Activated gamma-delta T cell (primary cell): ENCODE results near the gene SLCO3A1.
"Not testable (repeated sequence)": the region's sequence is repeated elsewhere in the genome, so short reads cannot be mapped to it uniquely, and the experiment has no call there.

Experiments used
- DNase-seq: peaks from one replicate; lab custom pipeline; 2025; lab: John Stamatoyannopoulos, UW

SLCO3A1 gene

DNA sequence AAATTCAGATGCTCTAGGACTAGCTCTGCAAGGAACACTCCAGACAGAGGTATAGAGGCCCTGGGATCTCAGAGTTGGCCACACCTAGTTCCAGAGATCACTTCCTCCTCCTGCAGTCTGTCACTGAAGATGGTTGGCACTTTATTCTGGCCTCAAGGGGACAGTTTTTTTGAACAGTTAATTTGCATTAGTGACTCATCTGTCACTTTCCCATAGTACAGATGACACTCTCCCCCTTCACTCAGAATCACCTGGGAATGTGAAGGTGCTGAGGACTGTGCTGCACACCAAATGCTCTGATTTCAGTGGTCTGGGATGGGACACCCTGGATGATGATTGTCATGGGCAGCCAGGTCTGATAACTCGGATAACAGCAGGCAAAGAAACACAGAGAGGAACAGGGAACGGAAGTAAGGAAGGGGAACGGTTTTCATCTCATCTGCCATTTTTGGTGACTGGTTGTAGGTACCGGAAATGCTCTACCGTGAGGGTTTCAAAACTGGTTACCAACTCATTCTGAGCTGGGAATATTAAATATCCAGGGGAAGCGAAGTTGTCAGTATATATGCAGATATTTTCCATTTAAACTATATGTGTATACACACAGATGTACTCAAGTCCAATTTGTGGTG, 307.6 kb downstream of the SLCO3A1 start:
- no peak for DNase-seq

DNA sequence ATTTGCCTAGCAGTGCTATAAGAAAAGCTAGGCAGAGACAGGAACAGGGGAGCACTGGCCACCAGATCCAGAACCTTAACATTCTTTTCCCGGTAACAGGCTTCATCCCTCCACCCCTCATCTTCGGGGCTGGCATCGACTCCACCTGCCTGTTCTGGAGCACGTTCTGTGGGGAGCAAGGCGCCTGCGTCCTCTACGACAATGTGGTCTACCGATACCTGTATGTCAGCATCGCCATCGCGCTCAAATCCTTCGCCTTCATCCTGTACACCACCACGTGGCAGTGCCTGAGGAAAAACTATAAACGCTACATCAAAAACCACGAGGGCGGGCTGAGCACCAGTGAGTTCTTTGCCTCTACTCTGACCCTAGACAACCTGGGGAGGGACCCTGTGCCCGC, 309.1 kb downstream of the SLCO3A1 start:
- DNase-seq: no peak

DNA sequence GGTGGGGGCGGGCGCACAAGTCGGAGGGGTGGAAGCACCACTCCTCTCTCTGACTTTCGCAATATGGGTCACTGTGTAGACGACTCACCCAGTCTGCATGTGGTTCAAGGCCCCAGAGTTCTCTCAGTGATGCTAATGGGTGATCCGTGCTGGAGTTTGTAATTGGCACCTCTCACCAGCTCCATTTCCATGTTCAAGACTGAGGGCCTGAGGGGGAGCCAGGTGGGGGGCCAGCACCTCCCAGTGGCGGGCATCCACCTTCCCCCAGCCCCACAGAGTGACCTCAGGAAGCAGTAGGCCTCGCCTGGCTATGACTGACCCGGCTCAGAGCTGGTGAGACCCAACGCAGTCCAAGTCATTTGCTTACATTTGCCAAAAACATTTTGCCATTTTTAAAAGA, 310.1 kb downstream of the SLCO3A1 start:
- no peak for DNase-seq

DNA sequence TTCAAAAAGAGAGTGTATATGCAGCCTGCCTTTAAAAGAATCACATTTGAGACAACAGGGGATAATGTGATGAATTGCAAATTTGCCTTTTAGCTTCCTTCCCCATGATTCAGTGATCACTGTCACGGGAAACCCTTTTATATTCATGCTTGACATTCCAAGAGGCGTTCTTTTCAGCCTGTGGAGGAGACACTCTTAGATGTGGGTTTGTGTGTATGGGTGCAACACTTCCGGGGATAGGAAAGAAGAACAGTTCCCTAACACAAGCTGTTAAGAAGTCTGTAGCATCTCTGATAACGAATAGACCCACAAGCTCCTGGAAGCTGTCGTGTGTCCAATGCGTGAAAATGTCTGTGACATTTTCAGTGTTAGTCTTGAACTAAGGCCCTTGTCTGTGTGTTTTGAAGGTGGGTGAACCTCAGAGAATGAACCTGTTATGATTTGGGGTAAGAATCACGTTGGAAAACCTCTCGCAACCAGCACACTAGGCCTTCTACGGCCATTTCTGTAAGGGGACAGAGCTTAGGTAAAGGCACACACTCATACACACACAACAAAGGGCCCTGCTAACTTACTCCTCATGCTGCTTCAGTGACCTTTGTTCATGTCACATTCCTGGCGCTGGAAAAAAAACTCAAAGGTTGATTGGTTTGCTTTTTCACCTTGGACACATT, 311.0 kb downstream of the SLCO3A1 start:
- DNase-seq: no peak

DNA sequence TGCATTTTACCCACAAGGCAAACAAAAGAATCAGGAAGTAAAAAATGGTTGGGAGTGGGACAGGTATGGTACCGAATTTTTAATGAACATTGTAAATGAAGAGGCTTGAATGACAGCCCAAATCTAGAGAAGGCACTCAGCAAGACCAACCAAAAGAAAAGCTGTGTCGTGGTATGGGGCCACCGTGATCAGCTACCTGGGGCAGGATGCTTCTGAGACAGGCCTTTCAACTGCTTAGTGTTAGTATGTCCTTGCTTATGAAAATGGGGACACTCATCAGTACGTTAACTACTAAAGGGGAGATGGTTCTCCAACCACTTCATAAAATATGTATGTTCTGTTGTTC, 311.5 kb downstream of the SLCO3A1 start:
- DNase-seq: no peak

DNA sequence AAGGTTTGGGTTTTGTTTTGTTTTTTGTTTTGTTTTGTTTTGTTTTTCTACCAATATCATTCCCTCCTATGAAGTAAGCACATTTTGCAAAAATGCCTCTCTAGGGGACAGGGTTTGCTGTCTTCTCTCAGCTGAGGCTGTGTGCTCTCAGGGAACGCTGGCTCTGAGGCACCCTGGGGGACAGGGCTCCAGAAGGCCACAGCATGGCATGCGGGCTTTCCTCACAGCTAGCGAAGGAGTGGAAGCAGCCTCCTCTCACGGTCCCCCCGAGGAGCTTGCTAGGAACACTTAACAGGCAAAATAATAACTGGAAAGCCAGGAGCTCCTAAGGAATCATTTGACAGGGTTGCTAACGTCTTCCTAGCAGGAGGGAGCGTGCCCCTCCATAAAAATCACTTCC, 312.5 kb downstream of the SLCO3A1 start:
- no peak for DNase-seq

DNA sequence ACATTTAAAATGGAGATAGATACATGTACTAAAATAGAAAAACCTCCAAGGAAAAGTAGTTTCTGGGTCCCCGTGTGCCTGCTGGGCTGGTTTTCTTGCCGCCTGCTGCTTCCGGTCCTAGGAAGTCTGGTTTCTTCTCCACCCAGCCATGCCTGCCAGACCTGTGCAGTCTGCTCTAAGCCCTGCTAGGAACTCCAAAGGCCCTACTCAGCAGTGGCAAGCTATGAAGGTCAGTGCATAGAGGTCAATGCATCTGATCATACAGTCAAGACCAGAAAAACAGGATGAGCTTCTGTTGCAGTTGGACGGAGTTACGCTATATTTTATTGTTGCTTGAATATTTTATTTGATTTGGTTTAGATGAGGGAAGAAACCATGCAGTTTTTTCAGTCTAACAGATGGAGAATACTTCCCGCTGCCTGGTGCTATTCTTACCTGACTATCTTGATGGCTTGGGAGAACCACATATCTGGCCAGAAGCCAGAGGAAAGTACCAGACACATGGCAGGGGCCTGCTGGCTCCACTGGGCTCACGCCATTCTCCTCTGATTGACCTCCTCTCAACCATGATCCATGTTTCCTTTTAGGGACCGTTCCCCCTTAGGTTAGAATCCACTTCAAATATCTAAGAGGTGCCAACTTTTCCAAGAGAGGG, 313.4 kb downstream of the SLCO3A1 start:
- no peak for DNase-seq

DNA sequence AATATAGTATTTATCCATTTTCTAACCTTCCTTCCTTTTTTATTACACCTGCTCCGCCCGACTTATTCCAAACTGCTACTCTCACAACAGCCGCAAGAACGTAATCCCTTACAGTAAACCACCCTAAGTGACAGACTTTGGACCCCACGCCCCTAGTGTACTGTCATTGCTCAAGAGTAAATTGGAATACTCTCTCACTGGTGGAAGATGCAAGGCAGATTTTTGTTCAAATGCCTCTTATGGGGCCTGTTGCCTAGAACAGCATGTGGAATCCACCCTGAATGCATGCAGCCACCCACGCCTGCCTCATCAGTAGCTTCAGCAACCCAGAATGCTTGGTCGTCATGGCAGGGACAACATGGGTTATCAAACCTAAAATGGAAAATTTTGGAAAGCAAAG, 313.9 kb downstream of the SLCO3A1 start:
- no peak for DNase-seq

DNA sequence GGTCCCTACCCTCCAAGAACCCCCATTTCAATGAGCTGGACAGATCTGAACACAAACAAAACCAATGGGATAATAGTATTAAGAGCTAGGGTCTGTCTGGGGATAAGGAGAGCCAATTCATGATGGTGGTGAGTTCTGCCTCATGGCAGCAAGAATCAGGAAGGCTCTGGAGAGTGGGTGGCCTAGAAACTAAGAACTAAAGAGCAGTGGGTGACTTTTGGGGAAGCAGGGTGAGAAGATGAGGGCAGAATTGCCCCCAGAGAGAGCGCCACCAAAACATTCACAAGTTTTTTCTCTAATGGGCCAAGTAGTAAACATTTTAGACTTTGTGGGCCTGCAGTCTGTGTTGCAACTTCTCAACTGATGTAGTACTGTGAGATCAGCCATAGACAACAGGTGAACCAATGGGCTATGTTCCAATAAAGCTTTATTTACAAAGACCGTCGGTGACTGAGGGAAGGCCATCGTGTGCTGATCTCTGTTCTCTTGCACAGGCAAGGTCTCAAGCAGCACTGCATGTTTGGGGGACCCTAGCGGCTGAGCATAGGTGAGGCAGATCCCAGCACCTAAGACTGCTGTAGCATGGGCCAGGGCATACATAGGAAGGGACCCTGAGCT, 314.7 kb downstream of the SLCO3A1 start:
- no peak for DNase-seq

DNA sequence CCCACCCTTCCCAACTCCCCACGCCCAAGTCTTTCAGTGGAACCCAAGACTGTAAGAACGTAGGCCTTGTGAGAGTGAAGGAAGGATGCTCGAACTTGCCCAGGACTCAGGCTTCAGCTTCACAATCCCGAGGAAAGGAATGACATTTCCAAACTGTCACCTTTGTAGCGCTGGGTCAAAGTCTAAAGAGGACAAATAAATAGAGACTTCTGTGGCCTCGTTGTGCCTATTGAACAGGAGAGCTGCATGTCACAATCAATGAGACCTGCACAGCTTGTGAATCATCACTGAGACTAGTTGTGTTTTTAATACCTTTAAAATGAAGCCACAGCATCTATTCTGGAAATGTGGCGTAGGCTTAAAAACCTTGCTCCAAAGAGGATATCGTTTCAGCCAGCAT, 317.4 kb downstream of the SLCO3A1 start:
- DNase-seq: no peak

DNA sequence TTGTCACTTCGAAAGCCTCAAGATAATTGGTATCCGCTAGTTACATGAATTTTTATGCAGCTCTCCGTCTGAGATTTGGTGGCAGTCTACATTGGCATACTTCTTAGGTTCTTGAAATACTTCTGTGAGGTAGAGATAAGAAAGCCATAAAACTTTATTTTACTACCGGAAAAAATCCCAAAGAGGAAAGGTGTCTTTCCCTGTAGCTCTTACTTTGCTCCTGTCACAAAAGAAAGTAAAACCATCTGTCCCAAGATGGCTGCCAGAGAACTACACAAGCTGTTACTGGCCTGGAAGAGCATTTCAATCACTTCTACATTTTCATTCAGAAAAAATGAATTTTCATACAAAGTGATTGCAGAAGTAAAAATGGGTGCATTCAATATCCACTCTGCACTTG, 325.4 kb downstream of the SLCO3A1 start:
- no peak for DNase-seq

DNA sequence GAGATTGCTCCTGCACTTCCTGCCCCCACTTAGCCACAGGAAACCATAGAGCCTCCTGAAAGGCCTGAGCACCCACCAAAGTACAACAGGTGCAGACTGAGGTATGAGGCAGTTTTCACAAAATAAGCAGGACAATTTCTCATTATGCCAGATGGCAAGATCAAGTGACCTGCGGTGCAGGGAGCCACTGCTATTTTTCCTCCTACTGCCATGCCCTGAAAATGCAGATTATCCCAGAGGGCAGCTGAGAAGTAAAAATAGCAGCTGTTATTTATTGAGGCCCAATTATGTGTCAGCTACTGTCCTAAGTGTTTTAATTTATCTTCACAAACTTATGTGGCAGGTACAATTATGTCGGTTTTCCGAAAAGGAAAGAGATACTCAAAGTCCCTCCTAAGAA, 330.6 kb downstream of the SLCO3A1 start:
- no peak for DNase-seq

DNA sequence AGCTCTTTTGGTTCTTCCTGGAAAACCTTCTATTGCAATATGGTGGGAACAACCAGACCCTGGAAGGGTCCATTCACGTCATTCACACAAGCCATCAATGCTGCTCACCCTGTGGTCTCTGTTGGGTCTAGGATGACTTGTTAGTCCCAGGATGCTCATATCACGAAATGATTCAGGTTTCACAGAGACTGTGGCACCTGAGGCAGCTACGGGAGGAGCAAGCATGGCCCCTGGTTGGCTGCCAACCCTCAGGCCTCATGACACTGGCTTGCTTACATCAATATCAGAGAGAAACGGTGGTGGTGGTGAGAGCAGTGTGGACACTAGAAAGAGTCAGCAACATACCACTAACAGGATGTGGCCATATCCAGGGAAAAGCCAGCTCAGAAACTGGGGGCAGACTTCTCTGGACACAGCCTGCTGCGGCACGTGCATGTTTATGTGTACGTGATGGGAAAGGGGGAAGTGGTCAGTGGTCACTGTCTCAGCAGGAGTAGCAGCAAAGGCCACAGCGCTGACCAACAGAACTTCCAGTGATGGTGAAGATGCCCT, 331.2 kb downstream of the SLCO3A1 start:
- no peak for DNase-seq

DNA sequence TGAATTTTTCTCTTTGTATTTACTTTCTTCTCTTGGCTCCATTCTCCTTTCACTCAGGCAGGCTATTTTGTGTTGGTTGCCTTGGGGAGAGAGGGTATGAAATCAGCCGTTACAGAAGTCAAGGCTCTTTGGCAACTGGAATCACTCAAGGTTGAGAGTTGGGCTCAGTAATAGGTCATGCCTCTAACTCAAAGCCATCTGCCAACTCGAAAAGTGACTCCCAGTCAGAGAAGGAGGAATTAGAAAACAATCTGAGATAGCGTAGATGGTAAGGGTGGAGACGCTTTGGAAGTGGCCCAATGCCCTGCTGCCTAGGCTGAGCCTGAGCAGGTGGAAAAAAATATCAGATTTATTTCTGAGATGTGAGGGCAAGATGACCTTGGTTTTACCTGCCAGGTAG, 334.5 kb downstream of the SLCO3A1 start:
- no peak for DNase-seq

DNA sequence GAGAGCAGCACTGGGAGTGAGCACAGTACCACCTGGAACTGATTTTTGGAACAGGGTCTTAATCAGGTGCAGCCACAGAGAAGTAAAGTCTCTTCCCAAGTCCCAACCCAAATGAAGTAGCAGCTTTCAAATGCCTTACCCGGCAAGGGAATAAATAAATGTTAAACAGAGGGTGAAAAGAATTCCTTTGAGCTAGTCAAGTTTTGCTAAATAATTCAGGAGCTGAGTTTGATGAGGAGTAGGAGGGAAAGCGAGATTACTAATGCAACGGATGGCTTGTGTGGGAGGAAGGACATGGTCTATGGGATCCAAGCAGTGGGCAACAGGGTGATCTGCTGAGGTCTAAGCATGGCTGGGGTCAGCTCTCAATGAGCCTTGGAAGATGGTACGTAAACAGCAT, 335.7 kb downstream of the SLCO3A1 start:
- DNase-seq: no peak

DNA sequence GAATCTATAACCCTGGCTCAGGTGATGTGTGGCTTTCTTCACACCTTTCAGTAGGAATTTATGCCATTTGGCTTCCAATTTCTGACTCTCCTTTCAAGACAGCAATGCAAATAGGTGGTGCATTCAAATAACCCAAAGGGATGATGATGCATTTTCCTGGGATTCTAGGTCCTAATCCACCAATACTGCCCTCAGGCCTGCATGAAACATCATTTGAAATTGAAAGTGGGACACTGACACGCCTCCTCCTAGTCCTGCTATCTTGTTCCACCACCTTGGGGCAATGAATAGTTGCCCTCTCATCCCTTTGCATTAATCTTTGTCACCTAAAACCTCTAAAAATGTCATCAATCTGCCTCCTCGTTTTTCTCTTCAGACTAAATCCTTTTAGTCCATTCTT, 341.7 kb downstream of the SLCO3A1 start:
- no peak for DNase-seq

DNA sequence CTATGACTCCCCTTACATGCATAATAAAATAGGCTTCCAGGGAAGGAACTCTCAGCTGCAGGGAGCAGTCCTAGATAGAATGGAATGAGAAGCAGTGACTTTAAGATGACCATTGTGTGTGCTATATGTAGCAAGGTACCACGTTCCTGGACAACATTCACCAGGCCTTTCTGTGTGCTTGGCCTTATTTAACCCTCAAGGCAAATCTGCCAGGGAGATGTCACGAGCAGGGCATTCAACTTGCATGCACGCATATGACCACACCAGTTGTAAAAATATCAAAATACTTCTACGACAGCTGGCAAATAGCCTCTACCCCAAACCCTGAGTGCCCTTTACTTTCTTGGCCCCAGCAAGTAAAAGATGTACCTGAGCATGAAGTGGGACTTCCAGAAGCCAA, 342.8 kb downstream of the SLCO3A1 start:
- DNase-seq: no peak

DNA sequence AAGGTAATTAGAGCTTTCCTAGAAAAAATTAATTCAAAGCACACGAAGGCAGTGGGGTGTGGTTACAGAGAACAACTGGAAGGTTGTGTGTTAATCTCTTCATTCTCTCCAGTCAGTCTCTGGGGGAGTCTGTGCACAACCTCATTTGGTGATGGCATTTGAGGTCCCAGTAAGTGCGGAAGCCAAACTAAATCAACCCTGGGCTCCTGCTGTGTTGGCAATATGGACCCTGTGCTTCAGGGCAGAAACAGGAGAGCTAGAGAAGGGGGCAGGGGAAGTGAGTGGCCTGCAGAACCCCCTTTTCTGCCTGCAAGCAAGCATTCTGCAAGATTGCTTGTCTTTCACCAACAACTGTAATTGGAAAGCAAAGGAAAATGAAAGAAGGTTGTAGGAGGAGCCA, 344.2 kb downstream of the SLCO3A1 start:
- DNase-seq: no peak

DNA sequence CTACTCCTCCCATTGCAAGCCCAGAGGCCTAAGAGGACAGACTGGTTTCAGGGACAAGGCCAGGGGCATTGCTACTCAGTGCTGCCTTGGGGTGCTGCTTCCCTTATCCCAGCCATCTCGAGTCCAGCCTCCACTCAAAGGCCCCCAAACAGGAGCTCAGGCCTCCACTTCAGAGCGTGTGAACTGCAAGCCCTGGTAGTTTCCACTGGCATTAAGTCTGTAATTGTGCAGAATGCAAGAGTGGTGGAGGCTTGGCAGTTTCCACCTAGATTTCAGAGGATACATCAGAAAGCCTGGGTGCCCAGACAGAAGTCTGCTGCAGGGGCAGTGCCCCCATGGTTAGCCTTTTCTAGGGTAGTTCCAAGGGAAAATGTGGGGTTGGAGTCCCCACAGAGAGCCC, 347.4 kb downstream of the SLCO3A1 start:
- no peak for DNase-seq

DNA sequence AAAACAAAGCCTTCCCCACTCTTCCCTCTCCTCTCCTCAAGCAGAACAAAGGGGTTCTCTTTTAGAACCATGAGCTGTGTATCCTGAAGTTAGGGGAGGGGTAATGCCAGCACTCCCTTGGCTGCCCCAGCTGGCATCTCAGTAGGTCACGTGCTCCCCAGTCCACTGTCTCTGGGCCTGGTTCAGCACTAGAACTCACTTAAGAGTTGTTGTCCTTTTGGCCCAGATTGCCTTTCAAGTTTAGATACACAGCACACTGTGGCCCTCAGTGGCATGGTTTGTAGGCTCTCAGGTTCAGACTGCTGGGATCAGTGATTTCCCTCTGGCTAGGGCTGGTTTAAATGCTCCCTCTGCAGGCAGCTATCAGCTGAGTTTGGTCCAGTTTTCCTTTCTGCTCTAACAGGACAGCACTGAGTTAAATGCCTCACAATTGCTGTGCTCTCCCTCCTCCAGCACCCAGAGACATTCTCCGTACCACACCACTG, 351.8 kb downstream of the SLCO3A1 start:
- no peak for DNase-seq

DNA sequence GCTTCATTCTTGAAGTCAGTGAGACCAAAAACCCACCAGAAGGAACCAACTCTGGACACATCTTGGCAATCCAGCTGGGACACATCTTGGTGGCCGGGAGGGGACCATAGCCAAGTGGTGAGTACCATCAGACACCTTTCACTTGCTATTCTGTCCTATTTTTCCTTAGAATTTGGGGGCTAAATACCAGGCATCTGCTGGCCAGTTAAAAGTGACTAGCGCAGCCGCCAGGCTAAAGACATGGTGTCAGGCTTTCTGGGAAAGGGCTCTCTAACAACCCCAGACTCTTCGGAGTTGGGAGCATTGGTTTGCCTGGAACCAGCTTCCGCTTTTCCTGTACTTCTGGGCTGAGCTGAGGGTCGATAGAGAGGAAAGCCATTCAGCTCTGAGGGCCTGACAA, 354.1 kb downstream of the SLCO3A1 start:
- not testable (repeated sequence) for DNase-seq
